ENCODE measurements around the gene NCDN.
"Not testable (repeated sequence)": the region's sequence is repeated elsewhere in the genome, so short reads cannot be mapped to it uniquely, and the experiment has no call there.

NCDN gene

DNA sequence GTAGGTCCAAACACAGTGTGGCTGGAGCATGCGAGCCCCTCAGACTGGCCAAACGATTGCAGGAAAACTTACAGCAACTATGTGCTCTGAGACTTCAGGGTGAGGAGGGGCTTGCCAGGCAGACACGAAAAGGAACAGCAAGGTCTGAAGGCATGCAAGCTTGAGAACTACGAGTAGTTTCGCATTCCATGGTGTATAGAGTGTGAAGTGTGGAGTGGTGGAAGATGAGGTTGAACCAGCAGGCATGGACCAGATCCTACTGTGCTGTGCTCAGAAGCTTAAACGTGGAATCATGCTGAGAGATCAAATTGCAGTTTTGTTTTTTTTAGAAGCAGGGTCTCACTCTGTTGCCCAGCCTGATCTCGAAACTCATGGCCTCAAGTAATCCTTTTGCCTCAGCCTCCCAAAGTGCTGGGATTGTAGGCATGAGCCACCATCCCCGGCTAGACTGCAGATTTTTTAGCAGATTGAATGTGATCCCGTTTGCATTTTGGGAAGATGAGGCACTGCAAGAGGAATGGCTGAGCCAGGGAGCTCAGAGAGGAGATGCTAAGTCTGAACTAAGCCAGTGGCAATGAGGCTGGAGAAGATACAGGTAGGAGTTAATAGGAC is 10.5 kb downstream of the NCDN start:
- in situ Hi-C loops (cut with HindIII; ENCODE audit: low sequenced_read_pairs), result loop anchor here (5.0 to 10.0 kb wide), 2 partner anchors 123 to 159 kb away; no protein-coding TSS in a partner anchor

GRCh38 chr1:35568975-35569395 is 11.4 kb downstream of the NCDN start:
- in situ Hi-C loops (cut with HindIII; ENCODE audit: low sequenced_read_pairs), result loop anchor here (5.0 to 10.0 kb wide), 2 partner anchors 124 to 158 kb away; no protein-coding TSS in a partner anchor

GRCh38 chr1:35569936-35570335 is 12.3 kb downstream of the NCDN start:
- in situ Hi-C loops (cut with HindIII; ENCODE audit: low sequenced_read_pairs), result loop anchor here (5.0 to 10.0 kb wide), 2 partner anchors 125 to 157 kb away; no protein-coding TSS in a partner anchor

GRCh38 chr1:35570589-35571137 is 13.1 kb downstream of the NCDN start:
- in situ Hi-C loops (cut with HindIII; ENCODE audit: low sequenced_read_pairs), result no loop called here

GRCh38 chr1:35571263-35571662 is 13.7 kb downstream of the NCDN start:
- in situ Hi-C loops (cut with HindIII; ENCODE audit: low sequenced_read_pairs), result no loop called here

DNA sequence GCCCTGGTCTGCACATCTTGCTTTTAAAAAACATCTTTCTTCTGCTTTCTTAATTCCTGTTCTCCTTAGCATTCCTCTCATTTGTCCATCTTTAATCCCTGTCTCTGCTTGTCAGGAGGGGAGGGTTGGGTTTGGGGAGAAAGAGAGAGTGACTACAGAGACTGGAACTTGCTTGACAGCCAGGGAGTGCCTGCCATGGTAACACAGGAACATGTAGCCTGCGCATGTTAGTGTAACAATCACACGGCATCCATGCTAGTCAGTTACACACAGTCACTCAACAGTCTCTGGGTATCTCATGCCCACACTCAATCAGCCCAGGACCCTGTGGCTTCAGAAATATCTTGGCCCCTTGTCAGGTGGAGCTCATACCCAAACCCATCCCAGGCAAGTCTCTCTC is 14.7 kb downstream of the NCDN start:
- in situ Hi-C loops (cut with HindIII; ENCODE audit: low sequenced_read_pairs), result no loop called here

DNA sequence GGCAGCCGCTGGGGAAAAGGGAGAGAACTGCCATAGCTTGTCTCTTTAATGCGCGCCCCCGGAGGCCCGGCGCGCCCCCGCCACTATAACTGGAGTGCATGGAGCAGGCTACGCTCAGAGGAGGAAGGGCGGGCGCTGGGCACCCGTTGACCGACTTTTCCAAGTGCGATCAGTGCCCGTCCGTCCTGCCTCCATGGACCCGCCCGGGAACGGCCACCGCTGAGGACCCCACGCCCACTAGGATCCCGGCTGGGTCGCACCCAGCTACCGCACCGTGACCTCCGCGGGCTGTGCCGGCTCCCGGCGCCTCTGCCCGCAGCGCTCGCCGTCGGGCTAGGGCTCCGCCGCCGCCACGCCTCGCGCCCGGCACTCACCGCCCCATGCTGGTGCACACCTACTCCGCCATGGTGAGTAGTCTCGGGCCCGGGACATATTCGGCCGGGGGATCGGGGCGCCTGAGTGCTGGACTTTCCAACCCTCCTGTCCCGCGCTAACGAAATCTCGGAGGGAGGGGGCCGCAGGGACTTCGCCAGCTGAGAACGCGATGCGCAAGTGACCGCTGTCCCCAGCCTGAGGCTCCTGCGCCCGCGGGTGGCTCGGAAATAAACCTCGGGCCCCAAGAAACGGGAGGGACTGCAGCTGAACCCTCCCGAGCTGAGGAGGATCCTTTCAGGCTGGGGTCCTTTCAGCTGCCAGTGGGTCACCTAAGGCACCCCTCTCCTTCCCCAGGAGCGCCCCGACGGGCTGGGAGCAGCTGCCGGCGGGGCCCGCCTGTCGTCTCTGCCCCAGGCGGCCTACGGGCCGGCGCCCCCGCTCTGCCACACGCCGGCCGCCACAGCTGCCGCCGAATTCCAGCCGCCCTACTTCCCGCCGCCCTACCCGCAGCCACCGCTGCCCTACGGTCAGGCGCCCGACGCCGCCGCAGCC is 15.9 kb downstream of the NCDN start, which contains the start of gene TFAP2E:
Gene TFAP2E, plus strand, starts transcription at position 117 of the 927 bp plus-strand sequence. Its CDS starts 264 bp downstream, at position 381.
- in situ Hi-C loops (cut with HindIII; ENCODE audit: low sequenced_read_pairs), result no loop called here

DNA sequence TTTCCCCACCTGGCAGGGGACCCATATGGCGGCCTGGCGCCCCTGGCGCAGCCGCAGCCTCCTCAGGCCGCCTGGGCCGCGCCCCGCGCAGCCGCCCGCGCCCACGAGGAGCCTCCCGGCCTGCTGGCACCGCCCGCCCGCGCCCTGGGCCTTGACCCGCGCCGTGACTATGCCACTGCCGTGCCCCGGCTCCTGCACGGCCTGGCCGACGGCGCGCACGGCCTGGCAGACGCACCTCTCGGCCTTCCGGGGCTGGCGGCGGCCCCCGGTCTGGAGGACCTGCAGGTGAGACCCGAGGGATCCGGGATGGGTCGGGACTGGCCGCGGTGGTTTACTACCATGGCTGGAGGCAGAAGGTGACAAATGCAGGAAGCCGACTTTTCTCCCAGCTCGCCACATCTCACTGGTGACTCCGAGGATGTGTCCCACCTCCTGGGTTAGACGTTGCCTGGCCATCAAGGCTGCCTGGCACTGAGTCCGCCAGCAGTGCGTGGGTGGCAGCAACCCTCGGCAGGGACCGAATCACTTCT is 16.6 kb downstream of the NCDN start:
- in situ Hi-C loops (cut with HindIII; ENCODE audit: low sequenced_read_pairs), result no loop called here

GRCh38 chr1:35574655-35575415 is 17.2 kb downstream of the NCDN start:
- in situ Hi-C loops (cut with HindIII; ENCODE audit: low sequenced_read_pairs), result no loop called here

GRCh38 chr1:35575416-35575958 is 17.9 kb downstream of the NCDN start:
- in situ Hi-C loops (cut with HindIII; ENCODE audit: low sequenced_read_pairs), result no loop called here

DNA sequence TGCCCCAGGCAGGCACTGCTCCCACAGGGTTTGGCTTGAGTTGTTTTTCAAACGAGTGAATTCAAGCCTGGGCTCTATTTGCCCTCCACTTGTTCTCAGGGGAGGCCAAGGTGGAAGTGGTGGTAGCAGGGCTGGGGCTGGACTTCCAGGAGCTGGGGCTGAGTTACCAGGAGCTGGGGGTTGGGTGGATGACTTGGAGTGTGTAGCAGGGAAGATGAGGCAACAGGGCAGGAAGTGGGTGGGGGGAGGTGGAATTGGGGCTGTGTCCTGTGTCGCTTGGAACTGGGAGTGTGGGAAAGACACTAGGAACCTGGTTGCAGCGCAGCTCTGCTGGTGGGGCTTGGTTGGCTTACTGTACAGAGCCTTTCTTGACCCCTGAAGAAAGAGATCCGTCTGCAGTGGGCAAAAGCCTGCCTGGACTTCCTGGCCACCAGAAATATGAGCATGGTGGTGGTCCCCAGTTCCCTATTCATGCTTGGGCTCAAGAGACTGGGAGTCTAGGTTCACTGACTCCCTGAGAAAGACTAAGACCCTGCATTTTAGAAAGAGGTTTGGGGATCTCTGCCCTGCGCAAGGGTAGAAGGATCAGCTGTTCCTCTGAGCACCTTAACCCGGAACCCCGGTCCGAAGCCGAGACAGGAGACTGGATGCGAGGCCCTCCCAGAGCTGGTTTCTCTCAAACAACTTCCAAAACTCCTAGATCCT is 18.6 kb downstream of the NCDN start:
- in situ Hi-C loops (cut with HindIII; ENCODE audit: low sequenced_read_pairs), result no loop called here

DNA sequence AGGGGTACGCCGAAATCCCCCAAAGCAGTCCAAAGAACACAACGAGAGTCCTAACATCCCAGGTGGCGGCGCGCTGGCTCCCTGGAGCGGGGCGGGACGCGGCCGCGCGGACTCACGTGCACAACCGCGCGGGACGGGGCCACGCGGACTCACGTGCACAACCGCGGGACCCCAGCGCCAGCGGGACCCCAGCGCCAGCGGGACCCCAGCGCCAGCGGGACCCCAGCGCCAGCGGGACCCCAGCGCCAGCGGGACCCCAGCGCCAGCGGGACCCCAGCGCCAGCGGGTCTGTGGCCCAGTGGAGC is 19.1 kb downstream of the NCDN start:
- in situ Hi-C loops (cut with HindIII; ENCODE audit: low sequenced_read_pairs), result not testable (repeated sequence)

- in situ Hi-C loops (cut with HindIII; ENCODE audit: low sequenced_read_pairs), result no loop called here
These were observed 19.7 kb downstream of the NCDN start for GRCh38 chr1:35577071-35577998.

DNA sequence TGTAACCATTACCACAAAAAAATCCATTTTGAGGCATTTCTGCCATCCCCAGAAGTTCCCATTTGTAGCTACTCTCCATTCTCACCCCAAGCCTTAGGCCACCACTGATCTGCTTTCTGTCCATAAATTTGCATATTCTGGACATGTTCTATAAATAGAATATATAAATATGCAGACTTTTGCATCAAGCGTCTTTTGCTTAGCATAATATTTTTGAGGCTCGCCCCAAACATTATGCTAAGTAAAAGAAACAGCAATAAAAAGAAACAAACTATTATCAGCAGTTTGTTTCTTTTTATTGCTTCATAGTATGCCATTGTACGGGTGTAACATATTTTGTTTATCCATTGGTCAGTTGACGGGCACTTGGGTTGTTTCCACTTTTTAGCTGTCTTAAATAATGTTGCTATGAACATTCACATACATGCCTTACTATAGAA is 23.4 kb downstream of the NCDN start:
- in situ Hi-C loops (cut with HindIII; ENCODE audit: low sequenced_read_pairs), result no loop called here

GRCh38 chr1:35581621-35582020 is 24.0 kb downstream of the NCDN start:
- in situ Hi-C loops (cut with HindIII; ENCODE audit: low sequenced_read_pairs), result not testable (repeated sequence)

DNA sequence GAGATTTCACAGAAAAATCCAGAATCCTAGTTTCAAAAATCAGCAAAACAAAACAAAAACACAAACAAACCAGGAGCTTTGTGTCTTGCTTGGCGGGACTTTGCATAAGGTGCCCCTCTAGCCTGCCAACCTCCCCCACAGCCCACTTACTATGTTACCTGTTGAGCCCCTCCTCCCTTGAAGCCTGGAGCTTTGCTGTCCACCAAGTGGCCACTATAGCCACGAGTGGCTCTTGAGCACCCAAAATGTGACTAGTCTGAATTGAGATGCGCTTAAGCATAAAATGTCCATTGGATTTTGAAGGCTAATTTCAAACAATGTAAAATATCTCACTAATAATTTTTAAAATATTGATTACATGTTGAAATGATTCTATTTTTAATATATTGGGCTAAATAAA is 27.7 kb downstream of the NCDN start:
- in situ Hi-C loops (cut with HindIII; ENCODE audit: low sequenced_read_pairs), result no loop called here

- in situ Hi-C loops (cut with HindIII; ENCODE audit: low sequenced_read_pairs), result not testable (repeated sequence)
These were observed 28.2 kb downstream of the NCDN start for GRCh38 chr1:35585805-35586204.

DNA sequence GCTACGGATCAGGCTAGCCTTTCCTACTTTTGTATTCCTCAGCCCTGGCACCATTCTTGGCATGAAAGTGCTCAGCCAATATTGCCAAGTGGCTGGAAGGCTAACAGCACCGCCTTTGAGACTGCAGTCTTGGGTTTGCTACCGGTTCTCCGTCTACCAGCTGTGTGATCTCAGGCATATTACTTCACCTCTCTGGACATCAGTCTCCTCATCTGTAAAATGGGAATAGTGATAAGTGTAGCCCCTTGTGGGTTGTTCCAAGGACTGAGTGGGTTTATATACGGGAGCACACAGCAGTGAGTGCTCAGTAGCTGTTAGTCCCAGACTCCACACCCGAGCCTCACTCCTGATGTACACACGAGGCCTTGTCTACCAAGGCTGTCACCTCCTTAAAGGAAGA is 29.2 kb downstream of the NCDN start:
- in situ Hi-C loops (cut with HindIII; ENCODE audit: low sequenced_read_pairs), result no loop called here

GRCh38 chr1:35587736-35588135 is 30.1 kb downstream of the NCDN start:
- in situ Hi-C loops (cut with HindIII; ENCODE audit: low sequenced_read_pairs), result no loop called here
